Endodermal cell (in vitro differentiated cells): Measurements from ENCODE around the gene PRUNE1. TPM values are rescaled to one million over a fixed set of nuclear protein-coding genes. Genes with fewer than 3 reads are reported as not detected.

Experiments used
- DNase-seq: peaks from one replicate; pipeline ENCODE4 v3.0.0-alpha.2; 2017
- H3K27ac ChIP-seq: 2 replicates; pipeline ENCODE4 v1.5.1; 2013; ENCODE audit warnings: mild to moderate bottlenecking, low read depth, low read length, moderate library complexity
- H3K27me3 ChIP-seq: 2 replicates; pipeline ENCODE4 v1.6.1; 2013; ENCODE audit warnings: mild to moderate bottlenecking, low read length, moderate library complexity; ENCODE audit not compliant: insufficient read depth, control insufficient read depth, poor library complexity, severe bottlenecking
- H3K36me3 ChIP-seq: 2 replicates; pipeline ENCODE4 v1.7.0; 2013; ENCODE audit warnings: mild to moderate bottlenecking, low read length, moderate library complexity; ENCODE audit not compliant: control insufficient read depth, insufficient read depth
- H3K4me1 ChIP-seq: one replicate; pipeline ENCODE4 v1.7.0; 2013; ENCODE audit warnings: low read length; ENCODE audit not compliant: control insufficient read depth, insufficient read depth
- H3K4me3 ChIP-seq: 2 replicates; pipeline ENCODE4 v1.5.1; 2013; ENCODE audit warnings: mild to moderate bottlenecking, low read length, moderate library complexity
- H3K9ac ChIP-seq: 2 replicates; pipeline ENCODE4 v1.6.1; 2013; ENCODE audit warnings: mild to moderate bottlenecking, low read length, moderate library complexity; ENCODE audit not compliant: poor library complexity, severe bottlenecking; ENCODE audit errors: extremely low read depth
- H3K9me3 ChIP-seq: 2 replicates; pipeline ENCODE4 v1.6.1; 2013; ENCODE audit warnings: mild to moderate bottlenecking, low read length, moderate library complexity; ENCODE audit not compliant: control insufficient read depth
- H3K27ac Mint-ChIP-seq: 2 replicates; pipeline ENCODE4 v1.8.0; 2020; ENCODE audit warnings: mixed read lengths
- H3K27me3 Mint-ChIP-seq: 2 replicates; pipeline ENCODE4 v1.8.0; 2021; ENCODE audit warnings: mild to moderate bottlenecking, mixed read lengths; ENCODE audit not compliant: insufficient read depth
- H3K36me3 Mint-ChIP-seq: 2 replicates; pipeline ENCODE4 v1.8.0; 2020; ENCODE audit warnings: low read depth, mixed read lengths
- H3K4me1 Mint-ChIP-seq: 2 replicates; pipeline ENCODE4 v1.8.0; 2020; ENCODE audit warnings: mixed read lengths
- H3K4me3 Mint-ChIP-seq: 2 replicates; pipeline ENCODE4 v1.8.0; 2020; ENCODE audit warnings: mild to moderate bottlenecking, moderate library complexity, mixed read lengths
- H3K9me3 Mint-ChIP-seq: 2 replicates; pipeline ENCODE4 v1.8.0; 2020; ENCODE audit warnings: mild to moderate bottlenecking, mixed read lengths
- CTCF ChIP-seq: fragments of 200-600 bp; sonication (generic); conservative IDR thresholded peaks from 2 replicates; pipeline ENCODE4 v1.5.0; 2021; ENCODE audit warnings: antibody characterized with exemption, mild to moderate bottlenecking
- WGBS, 2 experiments: methylation state at CpG; one replicate each; pipeline versions ENCODE4 v1.1.5 to v1.1.7; 2013; ENCODE audit warnings: missing lambda C conversion rate in 2 of 2, mixed read lengths in 1 of 2; ENCODE audit not compliant: insufficient coverage in 1 of 2, insufficient read length in 1 of 2; 5-methylcytosine and 5-hydroxymethylcytosine counted together
- total RNA-seq, 2 donors: library from RNA; stranded (reverse); fragmentation: NEBNext Ultra II Directional in 1 of 2; extraction: Animal tissue kit (Norgen Biotek cat#: 25700) in 1 of 2; gene quantifications; 2 replicates in 1 of 2; 3 replicates in 1 of 2; pipeline ENCODE4 v1.2.1, GENCODE V29; 2021

PRUNE1 gene
- total RNA-seq, 2 donors from 2014 or later, result 23.8 to 29.3 TPM

- Mint-ChIP-seq H3K4me3 (no peak overlapping the region), H3K4me1 (peaks cover 9% of the 10 kb centered on the region), H3K27me3 (no peaks in the 10 kb centered on the region), H3K27ac (no peak overlapping the region), H3K9me3 (no peaks in the 10 kb centered on the region), H3K36me3 (peaks cover 9% of the 10 kb centered on the region)
- Histone ChIP-seq H3K27ac (no peak overlapping the region), H3K9me3 (no peaks in the 10 kb centered on the region), H3K4me3 (no peak overlapping the region), H3K9ac (no peak overlapping the region), H3K36me3 (peaks cover 21% of the 10 kb centered on the region), H3K27me3 (no peaks in the 10 kb centered on the region), H3K4me1 (no peaks in the 10 kb centered on the region)
- DNase-seq, result no peak
- 88 to 89% methylated on average over 9 to 13 of the region's 13 CpGs for WGBS, 2 experiments
- TF ChIP-seq CTCF, result peak; percentile 42
These were observed 64.0 kb downstream of the PRUNE1 start for GRCh38 chr1:151072224-151072623.

Other genes with a start within 250 kb of the PRUNE1 start
- gene CTSS, start 242.7 kb upstream of the PRUNE1 start, total RNA-seq, result not detected
- 1 to 10 TPM; 6.1 to 8.4 TPM for gene CTSK, start 200.2 kb upstream of the PRUNE1 start, total RNA-seq
- 10 to 100 TPM; 39.6 to 44.6 TPM for gene ARNT, start 131.8 kb upstream of the PRUNE1 start, total RNA-seq
- not detected for gene CTXND2, start 121.3 kb upstream of the PRUNE1 start, total RNA-seq
- 10 to 100 TPM; 68.6 to 73.5 TPM for gene SETDB1, start 82.1 kb upstream of the PRUNE1 start, total RNA-seq
- gene CERS2, start 33.6 kb upstream of the PRUNE1 start, total RNA-seq, result 100 to 1,000 TPM; 143 to 183 TPM
- not detected for gene ANXA9, start 26.2 kb upstream of the PRUNE1 start, total RNA-seq
- 10 to 100 TPM in 1 of 2 donors, 1 to 10 TPM in 1; 8.6 to 10.8 TPM for gene MINDY1, start 1.5 kb upstream of the PRUNE1 start, total RNA-seq
- gene BNIPL, start 28.1 kb downstream of the PRUNE1 start, total RNA-seq, result 1 to 10 TPM; 1.6 to 2.9 TPM
- gene C1orf56, start 39.3 kb downstream of the PRUNE1 start, total RNA-seq, result 1 to 10 TPM; 4.7 to 6.6 TPM
- 10 to 100 TPM; 69.8 to 74.5 TPM for gene CDC42SE1, start 51.2 kb downstream of the PRUNE1 start, total RNA-seq
- gene MLLT11, start 51.9 kb downstream of the PRUNE1 start, total RNA-seq, result 10 to 100 TPM; 16.5 to 19.2 TPM
- 1 to 10 TPM; 7.5 to 7.7 TPM for gene GABPB2, start 62.3 kb downstream of the PRUNE1 start, total RNA-seq
- 10 to 100 TPM; 23.8 to 26.5 TPM for gene SEMA6C, start 138.2 kb downstream of the PRUNE1 start, total RNA-seq
- gene TNFAIP8L2, start 148.2 kb downstream of the PRUNE1 start, total RNA-seq, result not detected
- 10 to 100 TPM in 1 of 2 donors, 1 to 10 TPM in 1; 9.1 to 13.0 TPM for gene LYSMD1, start 157.5 kb downstream of the PRUNE1 start, total RNA-seq
- gene SCNM1, start 157.7 kb downstream of the PRUNE1 start, total RNA-seq, result 10 to 100 TPM; 41.1 to 44.8 TPM
- gene TMOD4, start 167.5 kb downstream of the PRUNE1 start, total RNA-seq, result 1 to 10 TPM; 1.0 to 1.9 TPM
- gene VPS72, start 181.7 kb downstream of the PRUNE1 start, total RNA-seq, result 100 to 1,000 TPM in 1 of 2 donors, 10 to 100 TPM in 1; 79.4 to 103 TPM
- gene PIP5K1A, start 190.1 kb downstream of the PRUNE1 start, total RNA-seq, result 100 to 1,000 TPM; 102 to 144 TPM
- 100 to 1,000 TPM; 188 to 205 TPM for gene PSMD4, start 246.3 kb downstream of the PRUNE1 start, total RNA-seq